A549 (cell line): ENCODE data around the gene OPN1SW.

Experiments used
- CEBPB ChIP-seq, 2 experiments: fragments of >200 bp in 1 of 2; sonication (Bioruptor Twin) in 1 of 2; formaldehyde crosslinking in 1 of 2; IDR thresholded peaks; 2 replicates each; pipeline ENCODE4 v1.6.1; 2012 to 2016
- EP300 ChIP-seq, 2 experiments: fragments of >200 bp; sonication (Bioruptor Twin); formaldehyde crosslinking; IDR thresholded peaks; 2 replicates in 1 of 2; 3 replicates in 1 of 2; pipeline ENCODE4 v1.6.1; 2016 to 2017
- FOXS1 ChIP-seq: fragments of 250-450 bp; sonication (Bioruptor Pico); IDR thresholded peaks from 2 replicates; pipeline ENCODE4 v1.5.0; 2020; ENCODE audit warnings: mild to moderate bottlenecking, moderate library complexity
- HDAC2 ChIP-seq: fragments of 200-600 bp; sonication (generic); IDR thresholded peaks from 2 replicates; pipeline ENCODE4 v1.6.1; 2016
- PHF8 ChIP-seq: fragments of 200-600 bp; sonication (generic); IDR thresholded peaks from 2 replicates; pipeline ENCODE4 v1.6.1; 2016; ENCODE audit warnings: low read depth, mild to moderate bottlenecking, antibody characterized with exemption, moderate library complexity, borderline replicate concordance
- POLR2A ChIP-seq: IDR thresholded peaks from 2 replicates; pipeline ENCODE4 v1.6.1; 2012; ENCODE audit warnings: mild to moderate bottlenecking, low read length
- POLR2AphosphoS2 ChIP-seq: conservative IDR thresholded peaks from 2 replicates; pipeline ENCODE4 v1.6.1; 2012; ENCODE audit warnings: low read length, improper control_type of control experiment, inconsistent platforms
- RAD21 ChIP-seq, 2 experiments: fragments of >200 bp in 1 of 2; sonication (Bioruptor Twin) in 1 of 2; formaldehyde crosslinking in 1 of 2; IDR thresholded peaks in 1 of 2; conservative IDR thresholded peaks in 1 of 2; 2 replicates in 1 of 2; 3 replicates in 1 of 2; pipeline ENCODE4 v1.6.1; 2012 to 2018; ENCODE audit warnings: inconsistent platforms in 1 of 2
- RFX5 ChIP-seq: fragments of 450-650 bp; IDR thresholded peaks from 2 replicates; pipeline ENCODE4 v1.7.1; 2014; ENCODE audit warnings: antibody characterized with exemption, mild to moderate bottlenecking, moderate library complexity
- USF2 ChIP-seq: fragments of 450-650 bp; IDR thresholded peaks from 2 replicates; pipeline ENCODE4 v1.6.1; 2014; ENCODE audit warnings: antibody characterized with exemption
- TF ChIP-seq, protein P1 (sequence below): fragments of >200 bp; sonication (Bioruptor Twin); formaldehyde crosslinking; IDR thresholded peaks from 3 replicates; pipeline ENCODE4 v1.5.1; 2016
- TF ChIP-seq, protein P2 (sequence below): fragments of 150-350 bp; IDR thresholded peaks from 2 replicates; pipeline ENCODE4 v1.6.1; 2014; ENCODE audit warnings: low read depth, mild to moderate bottlenecking, low read length

- TF ChIP-seq, protein P1, sequence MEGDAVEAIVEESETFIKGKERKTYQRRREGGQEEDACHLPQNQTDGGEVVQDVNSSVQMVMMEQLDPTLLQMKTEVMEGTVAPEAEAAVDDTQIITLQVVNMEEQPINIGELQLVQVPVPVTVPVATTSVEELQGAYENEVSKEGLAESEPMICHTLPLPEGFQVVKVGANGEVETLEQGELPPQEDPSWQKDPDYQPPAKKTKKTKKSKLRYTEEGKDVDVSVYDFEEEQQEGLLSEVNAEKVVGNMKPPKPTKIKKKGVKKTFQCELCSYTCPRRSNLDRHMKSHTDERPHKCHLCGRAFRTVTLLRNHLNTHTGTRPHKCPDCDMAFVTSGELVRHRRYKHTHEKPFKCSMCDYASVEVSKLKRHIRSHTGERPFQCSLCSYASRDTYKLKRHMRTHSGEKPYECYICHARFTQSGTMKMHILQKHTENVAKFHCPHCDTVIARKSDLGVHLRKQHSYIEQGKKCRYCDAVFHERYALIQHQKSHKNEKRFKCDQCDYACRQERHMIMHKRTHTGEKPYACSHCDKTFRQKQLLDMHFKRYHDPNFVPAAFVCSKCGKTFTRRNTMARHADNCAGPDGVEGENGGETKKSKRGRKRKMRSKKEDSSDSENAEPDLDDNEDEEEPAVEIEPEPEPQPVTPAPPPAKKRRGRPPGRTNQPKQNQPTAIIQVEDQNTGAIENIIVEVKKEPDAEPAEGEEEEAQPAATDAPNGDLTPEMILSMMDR, result no peak
- TF ChIP-seq POLR2A (no peak), HDAC2 (no peak), POLR2AphosphoS2 (no peak), USF2 (no peak), EP300 (IDR thresholded peaks at IDR 0.05) (no peak), RAD21 (conservative IDR thresholded peaks at IDR 0.05 in 1 of 2, IDR thresholded peaks at IDR 0.05 in 1 of 2) (no peak), CEBPB (IDR thresholded peaks at IDR 0.05) (no peak), RFX5 (no peak), PHF8 (no peak), FOXS1 (CRISPR knock-in tag) (no peak)
- TF ChIP-seq, protein P2, sequence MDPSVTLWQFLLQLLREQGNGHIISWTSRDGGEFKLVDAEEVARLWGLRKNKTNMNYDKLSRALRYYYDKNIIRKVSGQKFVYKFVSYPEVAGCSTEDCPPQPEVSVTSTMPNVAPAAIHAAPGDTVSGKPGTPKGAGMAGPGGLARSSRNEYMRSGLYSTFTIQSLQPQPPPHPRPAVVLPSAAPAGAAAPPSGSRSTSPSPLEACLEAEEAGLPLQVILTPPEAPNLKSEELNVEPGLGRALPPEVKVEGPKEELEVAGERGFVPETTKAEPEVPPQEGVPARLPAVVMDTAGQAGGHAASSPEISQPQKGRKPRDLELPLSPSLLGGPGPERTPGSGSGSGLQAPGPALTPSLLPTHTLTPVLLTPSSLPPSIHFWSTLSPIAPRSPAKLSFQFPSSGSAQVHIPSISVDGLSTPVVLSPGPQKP, result no peak
Observed at GRCh38 chr7:128727239-128727638, 48.4 kb downstream of the OPN1SW start.
